HepG2 (cell line): ENCODE measurements around the gene AKT2. TPM values are rescaled to one million over a fixed set of nuclear protein-coding genes. Genes with fewer than 3 reads are reported as not detected.

ENCODE experiments used
- ASH2L ChIP-seq: fragments of 300-600, 200-600 bp; sonication (generic); IDR thresholded peaks from 2 replicates; pipeline ENCODE4 v1.7.0; 2017; ENCODE audit warnings: low read depth, mild to moderate bottlenecking, moderate library complexity, mixed read lengths, low read length; ENCODE audit not compliant: insufficient read length
- BHLHE40 ChIP-seq: IDR thresholded peaks from 2 replicates; pipeline ENCODE4 v1.6.1; 2011; ENCODE audit warnings: low read length, improper control_type of control experiment
- CENPX ChIP-seq: sonication (generic); formaldehyde crosslinking; IDR thresholded peaks from 2 replicates; pipeline ENCODE4 v1.9.0; 2021; ENCODE audit warnings: mild to moderate bottlenecking, missing genetic modification reagents, moderate library complexity
- DR1 ChIP-seq: sonication (generic); formaldehyde crosslinking; IDR thresholded peaks from 2 replicates; pipeline ENCODE4 v1.8.0; 2021; ENCODE audit warnings: mild to moderate bottlenecking, missing genetic modification reagents, inconsistent platforms
- ETV5 ChIP-seq: IDR thresholded peaks from 2 replicates; pipeline ENCODE4 v1.6.1; 2018; ENCODE audit warnings: missing biosample characterization, missing genetic modification reagents, inconsistent platforms, borderline replicate concordance
- HNRNPH1 ChIP-seq: fragments of 200-400 bp; formaldehyde crosslinking; optimal IDR thresholded peaks from 2 replicates; pipeline ENCODE3; 2017; ENCODE audit warnings: mild to moderate bottlenecking, low read depth, low read length
- KAT2B ChIP-seq: fragments of 150-350 bp; IDR thresholded peaks from 2 replicates; pipeline ENCODE4 v1.6.1; 2014; ENCODE audit warnings: low read depth, low read length, borderline replicate concordance
- KLF12 ChIP-seq: sonication (generic); formaldehyde crosslinking; IDR thresholded peaks from 2 replicates; pipeline ENCODE4 v1.4.0; 2020; ENCODE audit warnings: missing genetic modification reagents, borderline replicate concordance
- MAFF ChIP-seq: IDR thresholded peaks from 2 replicates; pipeline ENCODE4 v1.6.1; 2011; ENCODE audit warnings: low read depth, low read length, improper control_type of control experiment
- MED1 ChIP-seq: sonication (generic); formaldehyde crosslinking; IDR thresholded peaks from 2 replicates; pipeline ENCODE4 v1.4.0; 2020; ENCODE audit warnings: missing genetic modification reagents
- MIER2 ChIP-seq: IDR thresholded peaks from 2 replicates; pipeline ENCODE4 v1.6.1; 2016; ENCODE audit warnings: missing biosample characterization, missing genetic modification reagents
- MIER3 ChIP-seq: IDR thresholded peaks from 2 replicates; pipeline ENCODE4 v1.6.1; 2016; ENCODE audit warnings: missing compliant biosample characterization, borderline replicate concordance
- PHF5A ChIP-seq: IDR thresholded peaks from one replicate; pipeline ENCODE4 v1.6.1; 2018; ENCODE audit warnings: low read depth, missing genetic modification reagents; ENCODE audit not compliant: unreplicated experiment
- POLR2A ChIP-seq, 2 experiments: IDR thresholded peaks; 2 replicates each; pipeline ENCODE4 v1.6.1; 2011; ENCODE audit warnings: low read depth in 2 of 2, low read length in 2 of 2, mild to moderate bottlenecking in 1 of 2, moderate library complexity in 1 of 2; ENCODE audit not compliant: insufficient read depth in 1 of 2
- RARA ChIP-seq: IDR thresholded peaks from 2 replicates; pipeline ENCODE4 v1.6.1; 2016; ENCODE audit warnings: missing genetic modification reagents, missing compliant biosample characterization
- RARG ChIP-seq: sonication (generic); formaldehyde crosslinking; IDR thresholded peaks from 2 replicates; pipeline ENCODE4 v1.4.0; 2020; ENCODE audit warnings: low read depth, mild to moderate bottlenecking, missing genetic modification reagents
- RFX5 ChIP-seq: IDR thresholded peaks from 2 replicates; pipeline ENCODE4 v1.6.1; 2011; ENCODE audit warnings: low read depth, low read length, improper control_type of control experiment
- RXRB ChIP-seq: IDR thresholded peaks from 2 replicates; pipeline ENCODE4 v1.6.1; 2016; ENCODE audit warnings: borderline replicate concordance, missing genetic modification reagents, missing compliant biosample characterization
- SOX5 ChIP-seq: IDR thresholded peaks from 2 replicates; pipeline ENCODE4 v1.6.1; 2016; ENCODE audit warnings: borderline replicate concordance
- TP53 ChIP-seq: sonication (generic); formaldehyde crosslinking; conservative IDR thresholded peaks from 2 replicates; pipeline ENCODE4 v1.4.0; 2020; ENCODE audit warnings: missing genetic modification reagents
- ZNF331 ChIP-seq: sonication (generic); formaldehyde crosslinking; IDR thresholded peaks from 2 replicates; pipeline ENCODE4 v1.4.0; 2020; ENCODE audit warnings: missing genetic modification reagents
- ZNF382 ChIP-seq: sonication (generic); formaldehyde crosslinking; IDR thresholded peaks from 2 replicates; pipeline ENCODE4 v1.5.0; 2020; ENCODE audit warnings: missing genetic modification reagents, mild to moderate bottlenecking, borderline replicate concordance
- ZNF589 ChIP-seq: sonication (generic); formaldehyde crosslinking; conservative IDR thresholded peaks from 2 replicates; pipeline ENCODE4 v1.8.0; 2022; ENCODE audit warnings: mild to moderate bottlenecking, moderate library complexity, missing genetic modification reagents
- ZNF703 ChIP-seq: sonication (generic); formaldehyde crosslinking; IDR thresholded peaks from 2 replicates; pipeline ENCODE4 v1.5.1; 2020; ENCODE audit warnings: missing genetic modification reagents, mild to moderate bottlenecking, moderate library complexity, borderline replicate concordance
- ZNF709 ChIP-seq: sonication (generic); formaldehyde crosslinking; IDR thresholded peaks from 2 replicates; pipeline ENCODE4 v1.5.0; 2020; ENCODE audit warnings: mild to moderate bottlenecking, missing genetic modification reagents
- polyA plus RNA-seq, 8 experiments: library from polyadenylated mRNA; depleted of rRNA in 3 of 8; stranded (reverse) in 7 of 8; unstranded in 1 of 8; fragments of >200 nt; fragmentation: Illumina TruSeq in 4 of 8; extraction: Trizol in 4 of 8; gene quantifications; 2 replicates each; pipeline versions ENCODE4 v1.2.1 to v1.2.3, GENCODE V29; 2011 to 2016; ENCODE audit warnings: low read depth in 4 of 8, missing spikeins in 1 of 8, mixed read lengths in 1 of 8; ENCODE audit not compliant: insufficient read depth in 1 of 8
- total RNA-seq, 5 experiments: library from RNA; depleted of rRNA; stranded (reverse); fragments of >200 nt; fragmentation: Illumina TruSeq; extraction: Trizol; gene quantifications; 2 replicates each; pipeline ENCODE4 v1.2.3, GENCODE V29; 2016; ENCODE audit warnings: low read depth in 1 of 5
- TF ChIP-seq, protein P1 (sequence below): sonication (generic); formaldehyde crosslinking; IDR thresholded peaks from 2 replicates; pipeline ENCODE4 v1.5.0; 2020; ENCODE audit warnings: mild to moderate bottlenecking, missing genetic modification reagents
- TF ChIP-seq, protein P2 (sequence below): fragments of 450-650 bp; IDR thresholded peaks from 2 replicates; pipeline ENCODE4 v1.6.1; 2017
- TF ChIP-seq, protein P3 (sequence below): IDR thresholded peaks from 2 replicates; pipeline ENCODE4 v1.6.1; 2012; ENCODE audit warnings: inconsistent platforms

AKT2 gene
- total and polyA plus RNA-seq, 2 of the 13 experiments (the other 11 are each of a cell fraction or from before 2014, with no cell fraction given) = 82.1 to 173 TPM

DNA sequence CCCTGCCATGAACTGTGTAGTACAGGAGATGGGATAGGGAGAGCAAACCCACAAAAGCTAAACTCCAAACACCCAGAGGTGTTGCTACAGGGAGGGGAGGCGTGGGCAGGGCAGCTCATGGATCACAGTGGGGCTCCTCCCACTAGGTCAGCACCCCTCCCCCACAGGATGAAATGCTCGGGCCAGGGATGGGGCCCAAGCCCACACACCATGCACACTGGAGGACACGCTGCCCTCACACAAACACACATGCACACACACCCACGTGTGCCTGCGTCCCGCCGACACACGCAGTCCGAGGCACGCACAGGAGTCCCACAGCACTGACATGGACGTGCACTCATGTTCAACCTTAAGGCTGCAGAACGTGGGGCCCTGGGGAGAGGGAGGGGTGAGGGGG is 52.7 kb downstream of the AKT2 start (continued):
- TF ChIP-seq, protein P1, sequence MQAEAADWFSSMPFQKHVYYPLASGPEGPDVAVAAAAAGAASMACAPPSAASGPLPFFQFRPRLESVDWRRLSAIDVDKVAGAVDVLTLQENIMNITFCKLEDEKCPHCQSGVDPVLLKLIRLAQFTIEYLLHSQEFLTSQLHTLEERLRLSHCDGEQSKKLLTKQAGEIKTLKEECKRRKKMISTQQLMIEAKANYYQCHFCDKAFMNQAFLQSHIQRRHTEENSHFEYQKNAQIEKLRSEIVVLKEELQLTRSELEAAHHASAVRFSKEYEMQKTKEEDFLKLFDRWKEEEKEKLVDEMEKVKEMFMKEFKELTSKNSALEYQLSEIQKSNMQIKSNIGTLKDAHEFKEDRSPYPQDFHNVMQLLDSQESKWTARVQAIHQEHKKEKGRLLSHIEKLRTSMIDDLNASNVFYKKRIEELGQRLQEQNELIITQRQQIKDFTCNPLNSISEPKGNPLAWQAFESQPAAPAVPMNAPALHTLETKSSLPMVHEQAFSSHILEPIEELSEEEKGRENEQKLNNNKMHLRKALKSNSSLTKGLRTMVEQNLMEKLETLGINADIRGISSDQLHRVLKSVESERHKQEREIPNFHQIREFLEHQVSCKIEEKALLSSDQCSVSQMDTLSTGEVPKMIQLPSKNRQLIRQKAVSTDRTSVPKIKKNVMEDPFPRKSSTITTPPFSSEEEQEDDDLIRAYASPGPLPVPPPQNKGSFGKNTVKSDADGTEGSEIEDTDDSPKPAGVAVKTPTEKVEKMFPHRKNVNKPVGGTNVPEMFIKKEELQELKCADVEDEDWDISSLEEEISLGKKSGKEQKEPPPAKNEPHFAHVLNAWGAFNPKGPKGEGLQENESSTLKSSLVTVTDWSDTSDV (CRISPR knock-in tag) = no peak
- TF ChIP-seq ASH2L = no peak
- no peak for TF ChIP-seq ZNF709 (CRISPR knock-in tag)
- no peak for TF ChIP-seq PHF5A
- TF ChIP-seq SOX5 (CRISPR knock-in tag) = peak; percentile 19; the same call in 1 of the 2 replicates
- TF ChIP-seq MIER3 (CRISPR knock-in tag) = no peak
- TF ChIP-seq ETV5 (CRISPR knock-in tag) = peak; percentile 64
- TF ChIP-seq MIER2 (CRISPR knock-in tag) = no peak
- 0 out of 2 replicates have a peak, but pooled peaks have one; percentile 13 for TF ChIP-seq ZNF331 (CRISPR knock-in tag)
- no peak for TF ChIP-seq ZNF703 (CRISPR knock-in tag)
- TF ChIP-seq, protein P2, sequence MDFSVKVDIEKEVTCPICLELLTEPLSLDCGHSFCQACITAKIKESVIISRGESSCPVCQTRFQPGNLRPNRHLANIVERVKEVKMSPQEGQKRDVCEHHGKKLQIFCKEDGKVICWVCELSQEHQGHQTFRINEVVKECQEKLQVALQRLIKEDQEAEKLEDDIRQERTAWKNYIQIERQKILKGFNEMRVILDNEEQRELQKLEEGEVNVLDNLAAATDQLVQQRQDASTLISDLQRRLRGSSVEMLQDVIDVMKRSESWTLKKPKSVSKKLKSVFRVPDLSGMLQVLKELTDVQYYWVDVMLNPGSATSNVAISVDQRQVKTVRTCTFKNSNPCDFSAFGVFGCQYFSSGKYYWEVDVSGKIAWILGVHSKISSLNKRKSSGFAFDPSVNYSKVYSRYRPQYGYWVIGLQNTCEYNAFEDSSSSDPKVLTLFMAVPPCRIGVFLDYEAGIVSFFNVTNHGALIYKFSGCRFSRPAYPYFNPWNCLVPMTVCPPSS = no peak
- no peak for TF ChIP-seq DR1 (CRISPR knock-in tag)
- no peak for TF ChIP-seq KLF12 (CRISPR knock-in tag)
- no peak for TF ChIP-seq HNRNPH1
- TF ChIP-seq MAFF = no peak
- TF ChIP-seq BHLHE40 = no peak; the same call in 1 of the 2 replicates
- no peak for TF ChIP-seq ZNF382
- TF ChIP-seq ZNF589 = no peak
- TF ChIP-seq, protein P3, sequence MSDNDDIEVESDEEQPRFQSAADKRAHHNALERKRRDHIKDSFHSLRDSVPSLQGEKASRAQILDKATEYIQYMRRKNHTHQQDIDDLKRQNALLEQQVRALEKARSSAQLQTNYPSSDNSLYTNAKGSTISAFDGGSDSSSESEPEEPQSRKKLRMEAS = peak; percentile 68
- no peak; the same call in 1 of the 2 replicates for TF ChIP-seq MED1 (CRISPR knock-in tag)
- TF ChIP-seq TP53 (CRISPR knock-in tag) = no peak
- no peak for TF ChIP-seq RFX5
- no peak; a peak in 1 of 4 replicates for TF ChIP-seq POLR2A (IDR thresholded peaks at IDR 0.05; ENCODE audit: insufficient read depth in 1 of 2, low read depth in 2 of 2, low read length in 2 of 2)
- no peak for TF ChIP-seq RARG (CRISPR knock-in tag)
- no peak for TF ChIP-seq CENPX (CRISPR knock-in tag)
- no peak for TF ChIP-seq KAT2B
- TF ChIP-seq RARA (CRISPR knock-in tag) = 0 out of 2 replicates have a peak, but pooled peaks have one; percentile 18
- TF ChIP-seq RXRB (CRISPR knock-in tag) = peak; percentile 41; the same call in 1 of the 2 replicates
